ENCODE results near the gene KRT81. TPM values are rescaled to one million over a fixed set of nuclear protein-coding genes. Genes with fewer than 3 reads are reported as not detected.

The KRT81 gene
- total RNA-seq, 1 donor from 2014 or later, result not detected

DNA sequence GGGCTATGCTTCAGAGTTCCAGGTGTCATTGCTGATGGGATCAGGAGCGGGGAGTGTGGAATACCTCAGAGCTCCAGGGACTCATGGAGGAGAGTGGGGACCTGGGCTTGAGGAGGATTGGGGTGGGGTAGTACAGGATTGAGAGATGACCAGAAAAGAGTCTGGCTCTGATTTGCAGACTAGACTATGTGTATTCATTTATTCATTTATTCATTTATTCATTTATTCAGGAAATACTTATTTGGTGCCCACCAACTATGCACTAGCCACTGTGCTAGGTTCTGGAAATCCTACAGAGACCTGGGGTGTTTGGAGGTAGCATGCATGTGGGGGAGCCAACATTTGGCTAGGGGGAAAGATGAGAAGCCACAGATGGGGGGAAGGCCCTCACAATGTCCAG is 30.7 kb upstream of the KRT81 start:
- Histone ChIP-seq H3K9me3 (no peaks in the 10 kb centered on the region), H3K4me3 (no peak overlapping the region), H3K36me3 (no peaks in the 10 kb centered on the region), H3K27ac (no peak overlapping the region), H3K4me1 (peaks cover 3 to 4% of the 10 kb centered on the region in 2 donors), H3K27me3 (no peaks in the 10 kb centered on the region)
- DNase-seq (ENCODE audit: low spot score in 2 of 2), result no peak
- TF ChIP-seq, protein P1, sequence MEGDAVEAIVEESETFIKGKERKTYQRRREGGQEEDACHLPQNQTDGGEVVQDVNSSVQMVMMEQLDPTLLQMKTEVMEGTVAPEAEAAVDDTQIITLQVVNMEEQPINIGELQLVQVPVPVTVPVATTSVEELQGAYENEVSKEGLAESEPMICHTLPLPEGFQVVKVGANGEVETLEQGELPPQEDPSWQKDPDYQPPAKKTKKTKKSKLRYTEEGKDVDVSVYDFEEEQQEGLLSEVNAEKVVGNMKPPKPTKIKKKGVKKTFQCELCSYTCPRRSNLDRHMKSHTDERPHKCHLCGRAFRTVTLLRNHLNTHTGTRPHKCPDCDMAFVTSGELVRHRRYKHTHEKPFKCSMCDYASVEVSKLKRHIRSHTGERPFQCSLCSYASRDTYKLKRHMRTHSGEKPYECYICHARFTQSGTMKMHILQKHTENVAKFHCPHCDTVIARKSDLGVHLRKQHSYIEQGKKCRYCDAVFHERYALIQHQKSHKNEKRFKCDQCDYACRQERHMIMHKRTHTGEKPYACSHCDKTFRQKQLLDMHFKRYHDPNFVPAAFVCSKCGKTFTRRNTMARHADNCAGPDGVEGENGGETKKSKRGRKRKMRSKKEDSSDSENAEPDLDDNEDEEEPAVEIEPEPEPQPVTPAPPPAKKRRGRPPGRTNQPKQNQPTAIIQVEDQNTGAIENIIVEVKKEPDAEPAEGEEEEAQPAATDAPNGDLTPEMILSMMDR (IDR thresholded peaks at IDR 0.05), result no peak
- intact Hi-C loops (cut with DNase I), result no loop called here

DNA sequence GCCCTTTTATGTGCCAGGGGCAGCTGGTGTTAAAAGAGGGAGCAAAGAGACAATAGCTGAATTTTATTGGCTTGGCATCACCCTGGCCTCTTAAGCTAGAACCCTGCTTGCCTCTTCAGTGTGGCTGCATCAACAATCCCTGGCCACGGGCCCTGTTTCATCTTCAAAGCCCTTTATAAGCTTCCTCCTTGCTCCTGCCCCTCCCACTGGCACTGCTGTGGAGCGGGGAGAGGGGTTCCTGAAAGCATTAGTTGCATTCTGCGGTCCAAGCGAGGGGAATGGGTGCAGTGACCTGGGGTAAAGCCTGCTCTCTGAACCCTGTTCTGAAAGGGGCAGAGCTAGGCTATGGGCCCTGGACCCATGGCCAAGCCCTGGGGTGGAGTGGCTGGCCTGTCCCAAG is 30.1 kb upstream of the KRT81 start:
- H3K27me3 ChIP-seq, result no peaks in the 10 kb centered on the region
- no peak for DNase-seq (ENCODE audit: low spot score in 2 of 2)
- H3K27ac ChIP-seq, result no peak overlapping the region
- peaks cover 0 to 3% of the 10 kb centered on the region in 2 donors for H3K4me1 ChIP-seq
- intact Hi-C loops (cut with DNase I), result no loop called here
- no peaks in the 10 kb centered on the region for H3K36me3 ChIP-seq
- no peak overlapping the region for H3K4me3 ChIP-seq
- no peaks in the 10 kb centered on the region for H3K9me3 ChIP-seq
- TF ChIP-seq, protein P1 (IDR thresholded peaks at IDR 0.05), result no peak

DNA sequence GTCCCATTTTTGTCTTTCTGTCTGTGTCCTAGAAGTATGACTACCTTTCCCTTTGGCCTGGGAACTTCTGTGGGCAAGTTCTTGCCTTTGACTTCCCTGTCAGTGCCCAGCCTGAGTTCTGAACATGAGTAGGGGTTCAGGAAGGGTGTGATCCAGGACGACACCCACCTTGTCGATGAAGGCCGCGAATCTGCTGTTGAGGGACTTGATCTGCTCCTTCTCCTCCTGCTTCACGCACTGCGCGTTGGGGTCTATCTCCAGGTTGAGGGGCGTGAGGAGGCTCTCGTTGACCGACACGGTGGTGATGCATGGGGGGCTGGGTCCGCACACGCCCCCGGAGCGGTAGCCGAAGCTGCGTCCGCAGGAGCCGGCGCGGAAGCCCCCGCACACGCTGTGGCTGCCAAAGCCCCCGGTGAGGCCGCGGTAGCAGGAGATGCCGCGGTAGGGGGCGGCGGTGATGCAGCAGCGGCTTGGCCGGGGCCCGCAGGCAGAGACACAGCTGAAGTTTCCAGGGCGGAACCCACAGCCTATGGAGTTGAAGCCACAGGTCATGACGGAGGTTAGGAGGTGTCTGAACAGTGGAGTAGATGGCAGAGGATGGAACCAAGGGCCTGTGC is 29.6 kb upstream of the KRT81 start, which contains the start of gene KRT83:
KRT83 (minus strand) TSS at position 615 of the 617 bp plus-strand sequence; CDS start at position 552, 63 bp downstream.
- Histone ChIP-seq H3K27me3 (no peaks in the 10 kb centered on the region), H3K4me1 (no peaks in the 10 kb centered on the region), H3K27ac (no peak within 1 kb of the TSS), H3K4me3 (no peak within 1 kb of the TSS), H3K36me3 (no peaks in the 10 kb centered on the region), H3K9me3 (no peaks in the 10 kb centered on the region)
- TF ChIP-seq, protein P1 (IDR thresholded peaks at IDR 0.05), result no peak
- intact Hi-C loops (cut with DNase I), result no loop called here
- no peak for DNase-seq (ENCODE audit: low spot score in 2 of 2)

DNA sequence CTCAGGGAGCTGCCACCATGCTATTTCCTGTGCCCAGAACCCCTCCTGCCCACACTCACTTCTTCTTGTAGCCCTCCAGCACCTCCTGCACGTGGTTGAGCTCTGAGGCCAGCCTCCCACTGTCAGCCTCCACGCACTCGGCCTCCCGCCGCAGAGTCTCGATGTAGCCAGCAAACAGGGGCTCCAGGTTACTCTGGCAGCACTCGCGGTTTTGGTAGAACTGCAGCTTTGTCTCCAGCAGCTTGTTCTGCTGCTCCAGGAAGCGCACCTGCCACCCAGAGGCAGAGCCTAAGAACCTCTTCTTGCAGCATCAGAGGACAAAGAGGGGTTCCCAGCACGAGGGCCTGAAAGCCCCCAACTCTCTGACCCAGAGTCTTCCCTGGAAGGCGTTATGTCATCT is 27.8 kb upstream of the KRT81 start:
- no peaks in the 10 kb centered on the region for H3K9me3 ChIP-seq
- H3K36me3 ChIP-seq, result no peaks in the 10 kb centered on the region
- intact Hi-C loops (cut with DNase I), result no loop called here
- TF ChIP-seq, protein P1 (IDR thresholded peaks at IDR 0.05), result no peak
- H3K27ac ChIP-seq, result no peak overlapping the region
- DNase-seq (ENCODE audit: low spot score in 2 of 2), result peak in 1 of 2 donors; percentile 46
- no peaks in the 10 kb centered on the region for H3K27me3 ChIP-seq
- no peak overlapping the region for H3K4me3 ChIP-seq
- H3K4me1 ChIP-seq, result no peaks in the 10 kb centered on the region

DNA sequence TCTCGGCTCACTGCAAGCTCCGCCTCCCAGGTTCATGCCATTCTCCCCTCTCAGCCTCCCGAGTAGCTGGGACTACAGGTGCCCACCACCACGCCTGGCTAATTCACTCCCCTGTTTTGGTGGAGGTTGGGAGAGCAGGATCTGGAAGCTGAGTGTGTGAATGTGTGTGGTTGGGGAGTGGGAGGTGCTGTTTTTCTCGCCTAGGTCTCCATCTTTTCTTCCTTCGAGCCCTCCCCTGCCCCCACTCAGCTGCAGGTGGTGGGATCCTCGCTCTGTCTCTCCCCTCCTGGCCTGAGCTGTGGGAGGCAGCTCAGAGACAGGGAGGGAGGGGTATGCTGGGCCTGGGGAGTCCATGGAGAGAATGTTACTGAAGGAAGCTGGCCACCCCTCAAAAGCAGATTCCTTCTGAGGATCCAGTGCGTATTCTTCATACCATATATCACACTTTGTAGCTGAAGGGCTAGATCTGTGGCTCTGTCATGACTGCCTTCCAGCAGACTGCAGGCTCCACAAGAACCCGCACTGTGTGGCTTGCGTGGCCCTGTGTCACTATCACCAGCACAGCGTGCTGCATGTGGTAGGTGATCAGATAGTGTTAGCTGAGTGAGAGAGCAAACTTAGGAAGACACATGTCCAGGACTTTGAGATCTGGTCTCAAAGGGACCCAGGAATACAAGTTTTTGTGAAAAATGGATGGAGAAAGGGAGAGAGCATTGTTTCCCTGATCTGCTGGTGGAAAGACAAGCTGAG is 27.1 kb upstream of the KRT81 start:
- Histone ChIP-seq H3K27me3 (no peaks in the 10 kb centered on the region), H3K4me3 (no peak overlapping the region), H3K4me1 (no peaks in the 10 kb centered on the region), H3K27ac (no peak overlapping the region), H3K9me3 (no peaks in the 10 kb centered on the region), H3K36me3 (no peaks in the 10 kb centered on the region)
- TF ChIP-seq, protein P1 (IDR thresholded peaks at IDR 0.05), result no peak
- intact Hi-C loops (cut with DNase I), result no loop called here
- DNase-seq (ENCODE audit: low spot score in 2 of 2), result peak in 1 of 2 donors; percentile 19
